ENCODE results near the gene CACNA1I. TPM values are rescaled to one million over a fixed set of nuclear protein-coding genes. Genes with fewer than 3 reads are reported as not detected.

The CACNA1I gene
- total and polyA plus RNA-seq, 2 donors (not counting 3 experiments of a cell fraction or from before 2014, with no cell fraction given) = not detected

DNA sequence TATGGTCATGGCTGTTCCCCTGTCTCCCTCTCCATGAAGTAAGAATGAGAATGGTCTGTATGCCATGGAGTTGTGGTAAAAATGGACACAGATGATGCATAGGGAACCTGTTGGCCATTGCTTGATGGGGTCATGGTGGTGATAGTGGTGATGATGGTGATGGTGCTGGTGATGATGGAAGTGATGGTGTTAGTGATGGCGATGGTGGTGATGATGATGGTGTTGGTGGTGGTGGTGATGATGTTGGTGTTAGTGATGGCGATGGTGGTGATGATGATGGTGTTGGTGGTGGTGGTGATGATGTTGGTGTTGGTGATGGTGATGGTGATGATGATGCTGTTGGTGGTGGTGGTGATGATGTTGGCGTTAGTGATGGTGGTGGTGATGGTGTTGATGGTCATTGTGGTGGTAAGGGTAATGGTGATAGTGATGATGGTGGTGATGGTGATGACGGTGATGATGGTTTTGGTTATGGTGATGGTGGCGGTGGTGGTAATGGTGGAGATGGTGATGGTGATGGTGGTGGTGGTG, 5.1 kb upstream of the CACNA1I start:
- Histone ChIP-seq H3K4me2 (ENCODE audit: insufficient read depth, low read length) (no peak overlapping the region), H3K27me3 (ENCODE audit: control insufficient read depth in 2 of 2, insufficient read depth in 2 of 2, low read length in 2 of 2) (no peaks in the 10 kb centered on the region), H3K4me3 (replicated peaks in 1 of 3; ENCODE audit: insufficient read depth in 1 of 3, low read depth in 1 of 3, low read length in 3 of 3) (no peak overlapping the region), H3K79me2 (ENCODE audit: control insufficient read depth, insufficient read depth, low read length) (no peaks in the 10 kb centered on the region), H3K9ac (replicated peaks; ENCODE audit: extremely low read depth, insufficient read depth, low read length) (no peak overlapping the region), H4K20me1 (replicated peaks; ENCODE audit: control insufficient read depth, extremely low read depth, insufficient read depth, low read length) (no peaks in the 10 kb centered on the region), H3K36me3 (ENCODE audit: control insufficient read depth in 2 of 2, extremely low read depth in 1 of 2, insufficient read depth in 2 of 2, low read length in 2 of 2) (no peaks in the 10 kb centered on the region), H3K9me1 (replicated peaks; ENCODE audit: control insufficient read depth, extremely low read depth, insufficient read depth, low read length) (no peaks in the 10 kb centered on the region), H3K9me3 (replicated peaks; ENCODE audit: control insufficient read depth, insufficient read depth, low read length) (no peaks in the 10 kb centered on the region), H3K4me1 (ENCODE audit: control insufficient read depth, extremely low read depth, insufficient read depth, low read length) (no peaks in the 10 kb centered on the region), H2AFZ (ENCODE audit: low read depth, low read length) (no peak overlapping the region), H3K27ac (ENCODE audit: insufficient read depth, low read depth, low read length) (no peak overlapping the region)
- intact Hi-C loops (cut with micrococcal nuclease) (no loop called here), dilution Hi-C loops (cut with MboI; ENCODE audit: extremely low pct_ligation_motif_present, low sequenced_read_pairs) (loop anchor here (25.0 kb wide), 1 partner anchor 447 kb away; no protein-coding TSS in a partner anchor)
- ChIA-PET CTCF (interaction anchor here (1.1 kb wide), 1 partner anchor 459 kb away, joined by 3 read pairs; no protein-coding TSS in a partner anchor), POLR2A (no interaction called here)
- DNase-seq (ENCODE audit: low read depth, low spot score) (no peak), FAIRE-seq (no peak)
- TF ChIP-seq JUN (IDR thresholded peaks at IDR 0.05; ENCODE audit: borderline replicate concordance, insufficient read depth, insufficient read length, low read depth) (no peak), MYC (IDR thresholded peaks at IDR 0.05; ENCODE audit: low read depth, low read length) (no peak), FOS (IDR thresholded peaks at IDR 0.05; ENCODE audit: borderline replicate concordance, insufficient read depth, low read length) (no peak), EZH2 (IDR thresholded peaks at IDR 0.05; ENCODE audit: borderline replicate concordance, low read depth, low read length, severe bottlenecking) (no peak), GATA2 (IDR thresholded peaks at IDR 0.05; ENCODE audit: insufficient read depth, insufficient read length, low read depth, low read length) (no peak), POLR2A (IDR thresholded peaks at IDR 0.05; ENCODE audit: low read depth, low read length) (no peak), POLR2AphosphoS5 (IDR thresholded peaks at IDR 0.05; ENCODE audit: insufficient read depth, low read depth, low read length) (no peak)
- TF ChIP-seq, protein P1, sequence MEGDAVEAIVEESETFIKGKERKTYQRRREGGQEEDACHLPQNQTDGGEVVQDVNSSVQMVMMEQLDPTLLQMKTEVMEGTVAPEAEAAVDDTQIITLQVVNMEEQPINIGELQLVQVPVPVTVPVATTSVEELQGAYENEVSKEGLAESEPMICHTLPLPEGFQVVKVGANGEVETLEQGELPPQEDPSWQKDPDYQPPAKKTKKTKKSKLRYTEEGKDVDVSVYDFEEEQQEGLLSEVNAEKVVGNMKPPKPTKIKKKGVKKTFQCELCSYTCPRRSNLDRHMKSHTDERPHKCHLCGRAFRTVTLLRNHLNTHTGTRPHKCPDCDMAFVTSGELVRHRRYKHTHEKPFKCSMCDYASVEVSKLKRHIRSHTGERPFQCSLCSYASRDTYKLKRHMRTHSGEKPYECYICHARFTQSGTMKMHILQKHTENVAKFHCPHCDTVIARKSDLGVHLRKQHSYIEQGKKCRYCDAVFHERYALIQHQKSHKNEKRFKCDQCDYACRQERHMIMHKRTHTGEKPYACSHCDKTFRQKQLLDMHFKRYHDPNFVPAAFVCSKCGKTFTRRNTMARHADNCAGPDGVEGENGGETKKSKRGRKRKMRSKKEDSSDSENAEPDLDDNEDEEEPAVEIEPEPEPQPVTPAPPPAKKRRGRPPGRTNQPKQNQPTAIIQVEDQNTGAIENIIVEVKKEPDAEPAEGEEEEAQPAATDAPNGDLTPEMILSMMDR (IDR thresholded peaks at IDR 0.05; ENCODE audit: extremely low read depth in 1 of 2, insufficient read depth in 1 of 2, low read depth in 1 of 2, low read length in 2 of 2) = no peak
- TF ChIP-seq, protein P2, sequence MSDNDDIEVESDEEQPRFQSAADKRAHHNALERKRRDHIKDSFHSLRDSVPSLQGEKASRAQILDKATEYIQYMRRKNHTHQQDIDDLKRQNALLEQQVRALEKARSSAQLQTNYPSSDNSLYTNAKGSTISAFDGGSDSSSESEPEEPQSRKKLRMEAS (IDR thresholded peaks at IDR 0.05; ENCODE audit: insufficient read depth, insufficient read length) = no peak
- no TSS peak for BruUV-seq (replicated peaks)
